Sigmoid colon (tissue), 4 donors: ENCODE measurements around the gene LPIN2.

Experiments used
- CTCF ChIP-seq, 4 experiments: fragments of 450-650 bp in 3 of 4; fragments of 200-600 bp in 1 of 4; IDR thresholded peaks; one replicate each; pipeline ENCODE4 v1.5.1; 2016 to 2019; ENCODE audit warnings: antibody characterized with exemption in 4 of 4, mild to moderate bottlenecking in 3 of 4, moderate library complexity in 2 of 4
- EP300 ChIP-seq, 4 donors: sonication (generic); formaldehyde crosslinking; IDR thresholded peaks; one replicate each; pipeline ENCODE4 v1.6.1; 2017; ENCODE audit warnings: antibody characterized with exemption in 4 of 4
- POLR2A ChIP-seq, 2 donors: fragments of 450-650 bp; IDR thresholded peaks; one replicate each; pipeline ENCODE4 v1.6.1; 2016; ENCODE audit warnings: antibody characterized with exemption in 2 of 2, mild to moderate bottlenecking in 2 of 2, moderate library complexity in 2 of 2
- POLR2AphosphoS5 ChIP-seq, 4 donors: sonication (generic); formaldehyde crosslinking; IDR thresholded peaks; one replicate each; pipeline ENCODE4 v1.6.1; 2017; ENCODE audit warnings: antibody characterized with exemption in 4 of 4

- TF ChIP-seq POLR2A (IDR thresholded peaks at IDR 0.05) (no peak), CTCF (IDR thresholded peaks at IDR 0.05) (no peak), EP300 (IDR thresholded peaks at IDR 0.05) (no peak), POLR2AphosphoS5 (IDR thresholded peaks at IDR 0.05) (no peak)
Measured at GRCh38 chr18:2998644-2999043, 14.3 kb downstream of the LPIN2 start.
